Activated CD8-positive, alpha-beta memory T cell treated with anti-CD3 and anti-CD28 coated beads, Interleukin-2, amount 50 U/mL, for 1 hour (primary cell): ENCODE data around the gene GANC.

Source experiments
- DNase-seq: peaks from one replicate; pipeline ENCODE4 v3.0.0-alpha.2; 2020; ENCODE audit errors: extremely low read depth

GANC gene

GRCh38 chr15:42344763-42345162, 71.8 kb downstream of the GANC start:
- no peak for DNase-seq

GRCh38 chr15:42345504-42345903, 72.5 kb downstream of the GANC start:
- DNase-seq, result no peak

DNA sequence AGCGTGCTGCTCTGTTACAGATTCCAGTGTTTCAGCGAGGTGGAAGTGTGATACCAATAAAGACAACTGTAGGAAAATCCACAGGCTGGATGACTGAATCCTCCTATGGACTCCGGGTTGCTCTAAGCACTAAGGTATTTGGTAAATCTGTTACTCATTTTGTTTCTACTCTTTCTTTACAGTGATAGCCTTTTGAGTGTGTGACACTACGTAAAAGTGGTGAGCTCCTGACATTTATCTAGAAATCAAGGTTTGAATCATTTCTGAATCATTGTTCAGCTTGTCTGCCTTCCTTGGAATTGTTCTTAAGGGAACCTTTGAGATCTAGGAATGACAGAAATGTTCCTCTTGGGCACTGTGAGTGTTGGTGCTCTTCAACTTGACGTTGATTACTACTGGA, 75.1 kb downstream of the GANC start:
- DNase-seq, result no peak

DNA sequence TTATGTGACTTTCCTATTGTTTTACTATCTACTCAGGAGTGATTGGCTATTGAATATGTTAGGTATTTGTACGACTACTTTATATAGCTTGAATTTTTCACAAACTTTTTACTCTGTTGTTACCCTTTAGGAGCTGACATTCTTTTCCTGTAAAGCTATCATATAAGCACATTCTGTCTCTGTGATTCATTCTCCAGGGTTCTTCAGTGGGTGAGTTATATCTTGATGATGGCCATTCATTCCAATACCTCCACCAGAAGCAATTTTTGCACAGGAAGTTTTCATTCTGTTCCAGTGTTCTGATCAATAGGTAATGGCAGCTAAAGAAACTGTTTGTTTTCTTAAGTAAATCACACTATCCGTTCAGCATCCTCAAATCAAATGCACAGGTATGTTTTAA, 76.2 kb downstream of the GANC start:
- DNase-seq, result no peak

DNA sequence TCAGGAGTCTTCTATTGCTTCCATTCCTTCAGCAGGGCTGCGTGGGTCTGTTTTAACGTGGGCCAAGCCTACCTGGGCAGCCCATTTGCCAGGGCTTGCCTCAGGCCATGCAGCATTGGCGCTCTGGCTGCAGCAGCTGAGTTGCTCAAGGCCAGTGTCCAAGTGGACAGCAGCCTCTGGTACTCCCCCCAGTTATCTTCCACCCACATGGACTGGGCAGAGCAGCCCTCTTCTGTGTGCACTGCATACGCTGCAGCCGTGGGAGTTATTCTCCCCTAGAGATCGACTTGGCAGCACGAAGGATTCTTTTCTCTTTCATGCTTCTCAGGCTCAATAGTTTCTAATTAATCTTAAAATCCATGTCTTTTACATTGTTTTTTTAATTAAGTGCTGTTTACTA, 79.4 kb downstream of the GANC start:
- no peak for DNase-seq

DNA sequence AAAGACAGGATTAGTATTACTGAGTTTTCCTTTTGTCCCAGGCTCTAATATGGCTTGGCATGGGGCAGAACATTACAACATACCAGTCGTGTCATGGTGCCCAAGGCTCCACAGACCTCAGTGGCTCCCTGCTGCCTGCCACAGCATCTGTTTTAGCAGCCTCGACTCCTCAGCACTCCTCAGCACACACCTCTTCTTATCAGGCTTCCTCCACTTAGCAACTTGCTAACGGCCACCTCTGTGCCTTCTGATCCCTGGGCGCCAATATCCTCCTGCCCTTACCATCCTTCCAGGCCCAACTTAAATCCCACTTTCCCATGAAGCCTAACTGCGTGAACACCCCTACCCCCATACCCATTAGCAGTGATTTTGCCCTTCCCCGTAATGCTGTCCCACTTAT, 80.1 kb downstream of the GANC start:
- DNase-seq, result no peak

DNA sequence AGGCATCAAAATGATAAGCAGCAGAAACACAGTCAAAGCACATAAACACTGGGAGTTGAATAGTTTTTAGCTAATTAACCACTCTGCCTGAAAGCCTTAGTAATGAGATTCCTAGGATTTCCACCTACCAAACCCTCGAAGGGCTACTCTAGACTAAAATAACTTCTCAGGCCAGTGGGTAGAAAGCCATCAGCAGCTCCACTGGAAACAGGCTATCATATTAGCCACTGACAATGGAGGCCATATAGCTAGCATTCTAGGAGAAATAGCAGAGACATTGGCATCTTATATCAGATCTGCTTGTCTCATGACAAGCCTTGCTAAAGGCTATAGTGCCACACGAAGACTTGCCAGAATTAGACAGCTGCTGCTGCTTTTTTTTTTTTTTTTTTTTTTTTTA, 81.8 kb downstream of the GANC start:
- no peak for DNase-seq

DNA sequence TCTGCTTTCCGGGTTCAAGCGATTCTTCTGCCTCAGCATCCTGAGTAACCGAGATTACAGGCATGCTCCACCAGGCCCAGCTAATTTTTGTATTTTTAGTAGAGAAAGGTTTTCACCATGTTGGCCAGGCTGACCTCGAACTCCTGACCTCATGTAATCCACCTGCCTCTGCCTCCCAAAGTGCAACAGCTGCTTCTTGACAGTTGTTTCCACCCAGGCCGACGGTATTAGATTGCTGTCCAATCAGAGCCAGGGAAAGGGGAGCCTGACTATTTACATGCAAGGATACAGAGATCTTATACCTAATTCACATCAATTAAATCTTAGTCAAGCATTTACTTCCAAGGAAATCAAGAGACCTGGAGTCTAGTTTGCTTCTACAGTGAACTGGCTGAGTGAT, 82.3 kb downstream of the GANC start:
- DNase-seq, result no peak

GRCh38 chr15:42356851-42357250, 83.8 kb downstream of the GANC start:
- DNase-seq, result no peak

- DNase-seq, result no peak
Measured at GRCh38 chr15:42358141-42358540, 85.1 kb downstream of the GANC start.

DNA sequence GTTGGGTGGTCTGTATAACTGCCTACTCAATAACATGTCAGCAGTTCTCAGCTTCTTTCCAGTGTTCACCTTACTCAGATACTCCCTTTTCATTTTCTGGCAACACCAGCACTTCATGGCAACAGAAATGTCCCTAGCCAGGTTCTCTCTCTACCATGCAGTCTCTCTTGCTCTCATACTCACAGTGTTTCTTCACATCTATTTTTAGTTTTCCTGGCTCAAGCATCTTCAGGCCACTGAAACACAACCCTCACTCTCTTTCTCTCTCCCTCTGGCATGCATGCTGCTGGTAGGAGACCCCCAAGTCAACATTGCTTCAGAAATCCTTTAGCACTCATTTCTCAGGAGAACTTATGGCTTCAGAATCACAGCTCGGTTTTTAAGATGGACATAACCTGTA, 86.2 kb downstream of the GANC start, which contains the start of gene CAPN3:
TSS of gene CAPN3 (plus strand) at position 253 of the 400 bp plus-strand sequence. CDS start 305 bp downstream, outside the sequence.
- no peak for DNase-seq

DNA sequence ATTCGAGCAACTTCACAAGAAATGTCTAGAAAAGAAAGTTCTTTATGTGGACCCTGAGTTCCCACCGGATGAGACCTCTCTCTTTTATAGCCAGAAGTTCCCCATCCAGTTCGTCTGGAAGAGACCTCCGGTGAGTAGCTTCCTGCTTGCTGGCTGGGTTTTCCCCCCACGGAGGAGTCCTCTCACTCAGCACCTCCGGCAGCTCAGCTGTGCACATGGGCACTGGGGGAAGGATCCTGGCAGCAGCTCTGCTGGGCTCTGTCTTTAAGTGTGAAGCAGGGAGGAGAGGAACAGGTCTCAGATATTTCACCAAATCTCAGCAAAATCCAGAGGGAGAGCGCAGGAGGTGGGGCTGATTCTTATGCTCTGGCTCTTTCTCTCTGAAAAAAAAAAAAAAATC, 87.0 kb downstream of the GANC start:
- no peak for DNase-seq

DNA sequence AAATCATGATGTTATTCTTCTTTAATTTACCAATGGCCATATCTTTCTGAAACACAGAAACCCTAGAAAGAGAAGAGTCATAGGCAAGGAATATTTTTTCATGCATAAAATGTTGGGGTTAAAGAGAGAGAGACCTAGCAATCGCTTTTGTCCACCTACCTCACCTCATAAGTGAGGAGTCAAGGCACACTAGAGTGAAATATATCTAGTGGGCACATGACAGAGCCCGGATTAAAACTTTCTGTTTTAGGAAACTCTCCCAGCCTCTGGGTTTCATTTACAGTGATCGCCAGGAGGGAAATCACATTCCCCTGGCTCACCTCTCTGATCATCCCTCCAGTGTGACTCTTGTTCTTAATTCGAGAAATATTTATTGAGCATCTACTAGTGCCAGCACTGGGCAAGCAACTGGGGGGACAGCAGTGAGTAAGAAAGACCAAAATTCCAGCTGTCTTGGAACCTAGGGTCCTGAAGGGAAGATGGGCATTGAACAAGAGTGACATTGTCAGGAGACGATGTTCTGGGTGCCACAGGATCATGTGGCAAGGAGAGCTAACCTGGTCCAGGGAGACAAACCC, 87.6 kb downstream of the GANC start:
- no peak for DNase-seq

- DNase-seq, result no peak
Measured at GRCh38 chr15:42363487-42363886, 90.5 kb downstream of the GANC start.

GRCh38 chr15:42363942-42364341, 90.9 kb downstream of the GANC start:
- no peak for DNase-seq

DNA sequence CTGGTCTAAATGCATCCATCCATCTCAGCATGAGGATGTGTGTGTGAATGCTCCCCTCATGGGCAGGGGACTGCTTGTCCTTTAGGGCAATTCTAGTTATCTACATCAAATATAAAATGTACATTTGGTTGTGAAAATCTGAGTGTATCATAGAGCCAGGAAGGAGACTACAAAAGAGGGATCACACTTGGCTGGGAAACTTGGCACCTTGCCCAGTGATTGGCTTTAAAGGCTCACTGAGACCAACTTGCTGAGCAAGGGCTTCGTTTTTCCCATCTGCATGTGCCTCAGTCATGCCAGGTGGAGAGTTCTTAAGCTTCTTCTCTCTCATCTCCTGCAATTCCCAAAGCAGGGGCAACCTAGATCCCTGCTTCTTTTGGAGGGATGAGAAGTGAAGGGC, 91.5 kb downstream of the GANC start:
- DNase-seq, result no peak

- no peak for DNase-seq
Measured at GRCh38 chr15:42365921-42366550, 93.0 kb downstream of the GANC start.

GRCh38 chr15:42367041-42367440, 94.0 kb downstream of the GANC start:
- no peak for DNase-seq

DNA sequence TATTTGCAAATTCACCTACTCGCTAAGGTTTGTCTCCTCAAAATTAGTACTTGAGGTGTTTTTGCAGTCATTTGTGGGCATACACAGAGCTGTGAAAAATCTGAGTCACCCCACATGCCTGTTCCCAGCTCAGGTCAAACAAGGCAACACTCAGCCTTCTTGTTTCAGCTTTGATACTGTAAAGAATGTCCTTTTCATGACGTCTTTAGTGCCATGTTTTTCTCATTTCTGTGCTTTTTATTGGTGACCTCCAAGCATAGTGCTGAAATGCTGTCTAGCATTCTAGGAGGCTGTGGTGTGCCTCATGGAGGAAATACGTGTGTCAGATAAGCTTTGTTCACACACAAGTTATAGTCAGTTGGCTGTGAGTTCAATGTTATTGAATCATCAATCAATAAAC, 95.1 kb downstream of the GANC start:
- no peak for DNase-seq

DNA sequence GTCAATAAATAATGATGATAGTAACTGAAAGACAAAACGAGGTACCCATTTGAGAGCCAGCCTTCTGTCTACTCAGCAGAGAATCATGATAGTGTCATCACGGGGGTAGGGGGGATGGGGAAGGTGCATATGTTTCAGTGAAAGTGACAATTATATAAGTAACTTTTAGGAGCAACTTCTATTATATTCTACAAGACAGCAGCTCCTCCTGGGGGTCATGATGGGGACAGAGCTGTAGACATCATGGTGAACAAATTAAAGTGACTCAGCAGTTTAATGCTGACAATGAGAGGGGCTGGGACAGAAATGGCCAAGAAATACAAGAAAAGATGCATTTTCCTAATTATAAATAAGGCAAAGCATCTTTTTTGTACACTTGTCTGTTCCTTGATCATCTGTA, 98.1 kb downstream of the GANC start:
- no peak for DNase-seq

- no peak for DNase-seq
Measured at GRCh38 chr15:42373274-42373673, 100.3 kb downstream of the GANC start.

- no peak for DNase-seq
Measured at GRCh38 chr15:42373936-42374335, 100.9 kb downstream of the GANC start.

DNA sequence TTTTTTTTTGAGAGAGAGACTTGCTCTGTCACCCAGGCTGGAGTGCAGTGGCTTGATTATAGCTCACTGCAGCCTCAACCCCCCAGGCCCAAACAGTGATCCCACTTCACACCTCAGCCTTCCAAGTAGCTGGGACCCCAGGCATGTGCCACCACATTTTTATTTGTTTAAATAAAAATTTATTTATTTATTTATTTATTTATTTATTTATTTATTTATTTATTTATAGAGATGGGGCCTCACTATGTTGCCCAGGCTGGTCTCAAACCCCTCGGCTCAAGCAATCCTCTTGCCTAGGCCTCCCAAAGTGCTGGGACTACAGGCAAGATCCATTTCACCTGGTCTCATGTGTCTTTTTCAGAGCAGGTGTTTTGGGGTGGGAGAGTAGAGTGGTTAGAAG, 101.8 kb downstream of the GANC start:
- DNase-seq, result no peak

DNA sequence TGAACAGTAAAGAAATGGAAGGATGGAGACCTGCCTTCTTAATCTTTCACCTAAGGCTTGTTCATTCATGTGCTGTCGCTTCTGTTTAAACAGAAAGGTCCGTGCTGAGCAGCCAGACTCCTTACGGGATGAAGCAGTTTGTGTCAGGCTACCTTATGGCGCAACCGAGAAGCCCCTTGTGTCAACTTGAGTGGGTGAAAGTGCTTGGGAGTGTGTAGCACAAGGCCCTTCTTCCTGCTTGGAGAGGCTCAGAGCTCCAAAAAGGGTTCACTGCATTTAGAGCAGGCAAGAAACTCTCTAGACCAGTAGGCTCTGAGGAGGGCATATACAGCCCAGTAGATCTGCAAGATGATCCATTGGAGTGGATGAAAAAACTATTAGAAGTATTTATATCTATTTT, 102.3 kb downstream of the GANC start:
- DNase-seq, result no peak
